ENCODE data around the gene BRD3.
A peak's percentile ranks its signal among the peaks of the same experiment; 100 is the strongest.

BRD3 gene

DNA sequence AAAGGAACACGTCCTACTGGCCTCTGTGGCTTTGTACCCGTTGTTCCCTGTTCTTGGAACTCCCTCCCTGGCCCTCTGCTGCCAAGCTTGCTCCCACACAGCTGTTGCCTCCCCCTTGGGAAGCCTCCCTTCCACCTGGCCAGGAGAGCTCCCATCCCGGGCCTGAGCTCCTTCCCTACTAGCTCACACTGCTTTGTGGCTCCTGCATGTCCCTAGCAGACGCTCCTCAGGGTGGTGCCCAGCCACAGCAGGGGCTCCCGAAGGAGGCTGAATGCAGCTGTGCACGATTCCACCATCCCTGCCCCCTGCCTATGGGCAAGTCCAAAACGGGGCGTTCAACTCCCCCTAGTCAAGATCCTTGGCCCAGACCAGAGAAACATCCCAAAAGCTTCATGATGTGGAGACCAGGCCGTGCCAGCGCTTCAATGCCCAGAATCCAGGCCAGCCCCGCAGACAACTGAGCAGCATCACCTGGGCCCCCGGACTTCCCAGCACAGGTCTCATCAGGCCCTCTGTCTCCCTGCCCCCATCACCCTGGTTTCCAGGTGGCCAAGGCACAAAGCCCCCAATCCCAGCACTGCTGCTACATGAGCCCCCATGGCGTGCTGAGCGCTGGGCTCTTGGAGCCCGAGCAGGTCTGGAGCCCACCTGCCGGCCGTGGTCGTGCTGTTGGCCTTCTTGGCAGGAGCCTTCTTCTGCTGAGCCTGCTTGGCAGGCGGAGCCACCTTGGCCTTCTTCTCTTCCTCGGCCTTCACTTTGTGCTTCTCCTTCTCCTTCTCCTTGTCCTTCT, 28.2 kb downstream of the BRD3 start:
- no peak for DNase-seq (ENCODE audit: low read depth)

DNA sequence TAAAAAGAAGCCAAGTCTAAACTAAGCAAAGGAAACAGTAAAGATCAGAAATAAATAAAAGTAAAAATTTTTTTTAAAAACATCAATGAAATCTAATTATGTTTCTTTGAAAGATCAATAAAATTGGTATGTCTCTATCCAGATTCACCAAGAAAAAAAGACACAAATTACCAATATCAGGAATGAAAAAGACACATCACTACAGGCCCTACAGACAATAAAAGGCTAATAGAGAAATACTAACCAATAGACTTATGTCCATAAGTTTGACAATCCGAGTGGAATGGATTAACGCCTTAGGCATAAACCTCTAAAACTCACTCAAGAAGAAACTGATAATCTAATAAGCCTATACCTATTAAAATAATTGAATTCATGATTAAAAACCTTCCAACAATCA, 30.2 kb downstream of the BRD3 start:
- DNase-seq (ENCODE audit: low read depth), result no peak

DNA sequence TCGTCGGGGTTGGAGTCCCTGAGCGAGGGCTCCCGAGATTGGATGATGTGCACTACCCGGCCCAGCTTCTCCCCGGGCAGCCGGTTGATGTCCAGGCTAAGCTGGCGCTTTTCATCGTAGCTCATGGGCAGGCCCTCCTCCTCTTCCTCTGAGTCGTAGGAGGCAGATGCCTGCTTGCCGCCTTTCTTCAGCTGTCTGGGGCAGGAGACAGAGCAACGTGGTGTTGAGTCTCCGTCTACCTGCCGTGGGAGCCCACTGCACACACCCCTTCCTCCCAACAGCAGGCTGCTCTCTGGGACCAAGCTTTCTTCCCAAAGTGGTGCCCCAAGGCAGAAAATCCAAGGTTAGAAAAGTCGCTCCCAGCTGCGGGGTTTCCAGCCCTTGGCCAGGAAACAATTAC, 31.7 kb downstream of the BRD3 start:
- DNase-seq (ENCODE audit: low read depth), result no peak

DNA sequence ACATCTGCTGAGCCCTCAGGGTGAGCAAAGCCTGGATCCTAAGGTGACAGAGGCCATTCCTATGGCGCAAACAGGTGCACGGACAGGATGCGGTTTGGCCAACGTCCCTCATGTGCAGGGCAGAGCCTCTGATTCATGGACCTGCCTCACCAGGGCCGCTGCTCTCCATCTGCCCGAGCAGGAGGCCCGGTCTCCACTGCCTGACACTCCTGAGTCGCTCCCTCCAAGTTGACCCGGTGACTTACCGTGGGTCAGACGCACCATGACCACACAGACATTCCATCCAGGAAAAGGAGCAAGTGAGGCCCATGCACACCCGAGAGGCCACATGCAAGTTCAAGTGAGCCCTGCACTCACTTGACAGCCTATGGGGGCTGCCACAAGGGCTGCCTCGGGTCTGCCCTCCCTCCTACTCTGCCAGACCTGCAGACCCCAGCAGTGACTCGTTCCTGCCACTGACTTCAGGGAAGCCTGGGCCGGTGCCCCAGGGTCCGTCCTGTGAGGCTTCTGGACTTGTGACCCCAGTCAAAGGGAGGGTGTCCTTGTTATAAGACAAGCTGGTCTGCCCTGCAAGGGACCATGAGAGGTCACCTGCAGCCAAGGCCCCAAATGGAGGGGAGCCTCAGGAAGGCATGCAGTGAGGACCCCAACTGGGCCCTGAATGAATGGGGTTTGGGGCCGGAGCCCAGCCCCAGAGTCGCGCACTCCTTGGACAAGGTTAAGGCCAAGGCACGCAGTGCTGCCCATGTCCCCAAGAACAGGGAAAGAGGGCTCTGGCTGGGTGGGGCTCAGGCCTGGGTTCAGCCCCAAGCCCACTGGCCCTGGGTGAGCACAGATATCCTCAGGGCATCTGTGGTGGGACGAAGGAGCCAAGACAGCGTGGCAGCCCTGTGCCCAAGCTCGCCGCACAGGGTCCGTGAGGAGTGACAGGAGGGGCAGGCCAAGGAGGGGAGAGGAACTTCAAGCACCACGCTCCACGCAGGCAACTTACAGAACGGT, 32.5 kb downstream of the BRD3 start:
- DNase-seq (ENCODE audit: low read depth), result no peak

DNA sequence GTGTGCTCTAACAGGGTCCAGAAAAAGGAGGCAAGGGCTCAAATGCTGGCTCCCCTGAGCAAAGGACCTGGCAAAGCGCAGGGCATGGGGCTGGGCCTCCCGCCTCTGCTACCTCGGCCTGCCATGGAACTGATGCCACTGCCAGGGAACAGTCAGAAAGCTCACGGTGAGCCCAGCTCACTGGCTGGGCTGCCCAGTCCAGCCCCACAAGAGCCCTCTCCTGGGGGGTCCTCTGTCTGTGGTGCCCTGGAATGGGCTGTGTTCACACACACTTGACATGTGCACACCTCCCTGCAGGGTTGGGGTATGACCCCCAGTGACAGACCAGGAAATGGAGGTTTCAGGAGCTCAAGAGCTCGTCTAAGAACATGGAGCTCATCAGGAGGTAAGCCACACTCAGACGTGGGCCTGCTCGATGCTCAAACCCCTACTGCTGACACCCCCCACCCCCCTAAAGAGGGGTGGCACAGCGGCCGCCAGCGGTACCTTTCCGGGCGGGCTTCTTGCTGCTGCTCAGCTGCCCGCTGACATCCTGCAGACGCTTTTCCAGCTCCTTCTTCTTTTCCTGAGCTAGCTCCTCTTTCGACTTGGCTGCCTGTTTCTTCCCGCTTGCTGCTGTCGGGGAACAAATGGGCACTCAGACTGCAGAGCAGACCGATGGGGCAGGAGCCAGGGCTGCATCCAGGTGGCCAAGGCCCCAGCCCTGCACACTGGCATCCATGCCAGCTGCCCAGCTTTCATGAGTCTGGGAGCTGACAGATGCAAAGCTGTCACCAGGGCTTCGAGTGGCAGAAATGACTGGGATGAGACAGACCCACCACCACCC, 33.4 kb downstream of the BRD3 start:
- DNase-seq (ENCODE audit: low read depth), result no peak

DNA sequence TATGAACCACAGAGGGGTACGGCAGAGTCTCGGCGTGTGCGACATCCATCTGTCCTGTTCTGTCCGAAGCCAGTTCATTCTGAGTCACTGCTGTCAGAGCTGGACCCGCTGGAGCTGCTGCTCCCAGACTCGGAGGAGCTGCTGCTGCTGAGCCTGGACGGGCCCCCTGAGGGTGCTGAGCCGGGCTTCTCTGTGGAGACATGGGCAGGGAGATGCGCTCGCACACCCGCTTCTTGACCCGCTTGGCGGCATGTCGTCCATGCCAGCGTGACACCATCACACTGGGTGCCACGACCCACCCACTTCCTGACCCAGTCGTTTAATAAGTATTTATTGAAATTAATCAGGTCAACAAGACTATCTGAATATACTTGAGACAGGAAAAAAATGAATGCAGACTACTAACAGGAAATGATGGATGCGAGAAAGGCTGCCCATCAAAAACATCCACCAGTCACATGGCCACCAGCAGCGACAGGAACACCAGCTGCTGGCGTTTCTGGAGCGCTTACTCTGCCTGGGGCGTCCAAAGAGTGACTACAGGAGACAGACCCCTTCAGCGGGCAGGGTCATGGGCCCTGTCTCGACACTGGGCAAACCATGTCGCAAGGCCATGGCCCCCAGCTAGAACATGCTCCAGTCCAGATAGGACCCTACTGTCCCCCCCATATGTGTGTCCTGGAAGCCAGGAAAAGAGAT, 34.2 kb downstream of the BRD3 start:
- no peak for DNase-seq (ENCODE audit: low read depth)

DNA sequence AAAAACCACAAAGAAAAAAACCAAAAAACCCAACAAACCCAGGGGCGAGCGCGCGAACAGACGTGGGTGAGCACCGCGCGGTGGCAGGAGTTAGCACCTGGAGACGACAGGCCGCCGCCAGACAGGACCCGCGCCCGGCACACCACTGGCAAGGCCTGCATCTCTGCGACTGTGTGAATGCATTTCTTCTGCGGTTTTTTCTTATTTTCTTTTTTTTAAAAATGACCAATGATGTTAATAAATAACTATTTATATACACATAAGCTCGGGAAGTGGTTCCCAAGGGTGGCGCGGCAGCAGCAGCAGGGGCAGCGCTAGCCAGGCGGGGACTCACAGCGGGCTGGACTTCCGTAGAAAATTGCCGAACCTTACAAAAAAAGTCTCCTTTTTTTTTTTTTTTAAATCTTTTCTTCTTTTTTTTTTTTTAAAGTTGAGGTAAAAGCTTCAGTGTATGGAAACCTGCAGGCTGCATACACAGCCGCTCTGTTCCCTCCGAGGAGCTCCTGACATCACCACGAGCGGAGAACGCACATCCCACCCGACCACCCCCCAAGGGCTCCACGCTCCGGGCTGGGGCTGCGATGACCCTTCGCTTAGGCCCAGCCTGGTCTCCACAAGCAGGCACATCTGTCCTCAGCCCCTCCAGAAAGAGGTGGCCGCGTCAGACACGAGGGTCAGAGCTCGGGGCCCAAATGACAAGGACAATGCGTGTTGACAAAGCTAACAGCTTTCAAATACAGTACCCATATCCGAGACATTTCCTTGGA, 35.2 kb downstream of the BRD3 start:
- DNase-seq (ENCODE audit: low read depth), result no peak

DNA sequence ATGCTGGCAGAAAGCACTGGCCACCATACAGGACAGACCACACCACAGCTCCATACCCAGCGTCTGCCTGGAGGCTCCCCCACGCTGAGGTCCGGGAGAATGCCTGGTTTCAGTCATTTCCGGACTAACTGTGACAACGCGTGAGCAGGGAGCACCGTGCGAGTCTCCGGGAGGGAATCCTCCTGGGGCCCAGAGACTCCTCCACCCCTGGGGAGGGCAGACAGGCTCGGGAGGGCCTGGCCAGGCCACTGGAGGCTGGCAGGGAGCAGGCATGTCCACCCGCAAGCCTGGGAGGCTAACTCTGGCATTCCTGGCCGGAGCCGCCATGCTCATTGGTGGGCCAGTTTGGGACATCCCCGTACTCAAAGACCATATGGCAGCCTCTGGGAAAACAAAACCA, 36.0 kb downstream of the BRD3 start:
- DNase-seq (ENCODE audit: low read depth), result no peak

DNA sequence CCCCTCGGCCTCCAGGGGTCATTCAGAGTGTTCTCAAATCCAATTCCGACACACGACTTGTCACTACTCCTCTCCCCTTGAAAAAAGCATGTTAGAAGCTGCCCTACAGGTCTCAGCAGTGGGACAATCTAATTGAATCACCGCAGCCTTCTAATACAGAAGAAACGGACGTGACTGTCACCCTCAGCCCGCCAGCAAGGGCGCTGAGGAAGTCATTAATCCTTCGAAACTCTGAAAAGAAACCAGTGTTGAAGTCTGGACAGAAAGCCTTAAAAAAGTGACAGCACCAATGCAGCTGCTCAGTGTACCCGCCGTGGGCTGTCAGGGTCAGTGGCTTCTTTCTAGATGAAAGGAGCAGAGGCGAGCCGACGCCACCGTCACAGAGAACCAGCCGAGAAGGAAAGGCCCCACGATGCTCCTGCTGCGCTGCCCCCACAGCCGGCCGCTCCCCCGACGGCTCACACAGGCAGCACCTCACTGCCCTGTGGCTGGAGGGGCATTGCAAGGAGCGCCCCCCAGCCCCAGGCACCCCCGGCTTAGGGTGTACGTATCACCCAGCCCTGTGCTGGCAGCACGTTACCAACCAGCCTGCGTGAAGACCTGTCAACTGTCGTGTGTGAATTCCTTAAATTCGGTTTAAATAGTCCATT, 36.9 kb downstream of the BRD3 start:
- no peak for DNase-seq (ENCODE audit: low read depth)

DNA sequence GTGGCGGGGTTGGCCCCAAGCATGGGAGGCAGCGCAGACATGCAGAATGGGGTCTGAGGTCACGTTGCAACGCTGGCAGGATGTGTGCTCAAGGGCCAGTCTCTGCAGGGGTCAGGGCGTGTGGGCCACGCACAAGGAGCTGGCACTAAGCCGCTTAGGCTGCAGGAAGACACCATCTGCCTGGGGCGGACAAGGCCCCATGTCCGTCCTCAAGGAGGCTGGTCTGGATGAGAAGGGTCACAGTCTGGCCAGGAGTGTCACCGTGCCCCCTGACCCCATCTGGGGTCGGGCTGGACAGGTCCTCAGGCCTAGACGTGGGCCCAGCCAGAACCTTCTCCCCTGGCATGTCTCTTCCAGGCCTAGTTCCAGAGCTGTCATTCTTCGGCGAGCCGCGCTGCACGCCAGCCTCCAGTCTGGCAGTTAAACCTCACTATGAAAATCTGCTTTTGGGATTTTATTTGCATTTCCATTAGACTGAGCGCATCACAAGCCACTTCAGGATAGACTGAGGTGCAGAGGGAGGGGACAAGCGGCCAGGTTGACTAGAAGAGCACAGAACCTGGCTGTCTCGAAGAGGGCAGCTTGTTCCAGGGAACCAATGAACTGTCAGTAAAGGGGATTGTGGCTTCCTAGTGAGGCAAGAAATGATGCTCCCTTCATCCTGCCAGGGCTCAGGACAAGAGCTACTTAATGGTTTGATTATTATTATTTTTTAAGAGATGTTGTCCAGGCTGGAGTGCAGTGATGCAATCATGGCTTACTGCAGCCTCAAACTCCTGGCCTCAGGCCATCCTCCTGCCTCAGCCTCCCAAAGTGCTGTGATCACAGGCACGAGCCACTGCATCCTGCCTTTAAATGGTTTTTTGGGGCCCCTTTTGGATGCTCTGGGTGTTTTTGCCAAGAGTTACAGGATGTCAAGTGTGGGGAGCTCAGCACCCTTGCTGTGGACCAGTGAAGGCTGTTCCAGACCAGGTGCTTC, 38.3 kb downstream of the BRD3 start:
- DNase-seq (ENCODE audit: low read depth), result no peak

DNA sequence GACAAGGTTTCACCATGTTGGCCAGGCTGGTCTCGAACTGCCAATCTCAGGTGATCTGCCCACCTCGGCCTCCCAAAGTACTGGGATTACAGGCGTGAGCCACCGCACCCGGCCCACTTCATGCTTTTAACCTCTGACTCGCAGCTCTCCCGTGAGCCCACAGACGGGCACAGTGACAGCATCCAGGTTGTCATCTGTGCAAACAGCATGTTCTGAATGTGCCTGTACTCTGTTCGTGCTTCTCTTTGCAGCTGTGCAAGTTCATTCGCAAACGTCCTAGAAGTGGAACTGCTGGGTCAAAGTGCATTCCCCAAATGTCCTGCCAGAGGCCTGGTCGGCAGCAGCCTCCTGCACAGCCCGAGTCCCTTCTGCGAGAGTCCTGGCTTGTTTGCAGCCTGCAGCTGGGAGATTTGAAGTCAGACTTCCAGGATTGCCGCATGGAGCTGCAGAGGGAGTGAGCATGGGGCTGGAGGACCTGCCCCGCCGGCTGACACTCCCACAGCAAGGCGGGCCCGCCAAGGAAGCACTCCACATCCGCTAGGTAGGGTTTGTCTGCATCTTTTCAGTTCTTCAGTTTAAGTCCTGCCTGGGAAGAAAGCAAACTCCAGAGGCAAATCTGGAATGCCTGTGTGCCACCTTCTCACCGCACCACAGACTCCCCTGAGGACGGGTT, 39.1 kb downstream of the BRD3 start:
- no peak for DNase-seq (ENCODE audit: low read depth)

DNA sequence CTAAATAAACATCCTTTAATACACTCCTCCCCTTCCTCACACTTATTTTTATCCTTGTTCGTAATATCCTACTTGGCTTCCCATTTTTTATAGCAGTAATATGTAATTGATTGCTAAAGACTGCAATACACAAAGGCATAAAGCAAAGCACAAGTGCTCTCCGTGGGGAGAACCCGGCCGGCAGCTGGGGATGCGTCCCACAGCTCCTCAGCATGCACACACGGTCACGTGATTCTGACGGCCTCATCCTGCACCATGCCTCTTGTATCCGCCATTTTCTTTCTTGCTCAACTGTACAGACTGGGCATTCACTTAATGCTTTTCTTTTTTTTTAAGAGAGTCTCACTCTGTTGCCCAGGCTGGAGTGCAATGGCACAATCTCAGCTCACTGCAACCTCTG, 39.8 kb downstream of the BRD3 start:
- no peak for DNase-seq (ENCODE audit: low read depth)

DNA sequence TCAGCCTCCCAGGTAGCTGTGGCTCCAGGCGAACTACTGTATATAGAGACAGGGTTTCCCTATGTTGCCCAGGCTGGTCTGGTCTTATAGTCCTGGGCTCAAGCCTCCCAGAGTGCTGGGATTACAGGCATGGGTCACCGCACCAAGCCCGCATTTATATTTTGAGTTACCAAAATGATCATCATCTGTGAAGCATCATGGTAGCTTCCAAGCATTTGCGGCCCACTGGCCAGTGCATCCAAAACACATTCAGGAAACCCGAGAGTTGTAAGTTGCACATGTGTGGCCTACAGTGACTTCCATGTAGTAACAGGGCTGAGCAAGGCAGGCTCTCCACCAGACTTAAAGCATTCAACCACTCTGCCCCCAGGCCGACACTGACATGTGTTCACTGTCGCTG, 40.3 kb downstream of the BRD3 start:
- no peak for DNase-seq (ENCODE audit: low read depth)

DNA sequence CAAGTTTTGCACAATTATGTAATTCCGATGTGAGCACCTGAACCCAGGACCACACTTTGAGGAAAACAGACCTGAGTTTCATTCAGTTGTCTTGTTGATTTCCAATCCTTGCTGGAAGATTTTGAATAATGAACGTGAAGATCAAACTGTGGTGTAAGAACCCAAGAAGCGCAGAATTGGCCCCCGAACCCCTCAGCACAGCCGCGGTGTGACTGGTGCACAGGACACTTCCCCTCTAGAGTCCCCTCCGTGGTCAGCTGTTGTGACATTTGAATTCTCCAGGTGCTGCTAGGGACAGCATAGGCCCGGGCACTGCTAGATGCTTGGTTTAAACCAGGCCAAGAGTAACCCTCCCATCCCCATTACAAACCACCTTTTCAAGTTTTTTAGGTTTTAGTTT, 40.8 kb downstream of the BRD3 start:
- DNase-seq (ENCODE audit: low read depth), result no peak

DNA sequence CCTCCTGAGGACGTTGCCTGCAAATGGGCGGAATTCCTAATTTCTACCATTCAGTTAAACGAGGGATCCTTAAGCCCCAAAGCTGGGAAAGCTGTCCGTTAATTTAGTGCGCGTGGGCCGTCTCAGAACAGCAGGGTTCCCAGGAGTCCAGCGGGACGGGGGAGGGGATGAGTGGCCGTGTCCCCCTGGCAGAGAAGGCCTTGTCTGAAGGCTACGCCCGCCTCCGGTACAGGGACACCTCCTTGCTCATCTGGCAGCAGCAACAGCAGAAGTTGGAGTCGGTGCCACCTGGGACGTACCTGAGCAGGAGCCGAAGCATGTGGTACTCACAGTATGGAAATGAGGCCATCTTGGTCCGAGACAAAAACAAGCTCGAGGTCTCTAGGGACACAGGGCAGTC, 41.2 kb downstream of the BRD3 start:
- DNase-seq (ENCODE audit: low read depth), result no peak

DNA sequence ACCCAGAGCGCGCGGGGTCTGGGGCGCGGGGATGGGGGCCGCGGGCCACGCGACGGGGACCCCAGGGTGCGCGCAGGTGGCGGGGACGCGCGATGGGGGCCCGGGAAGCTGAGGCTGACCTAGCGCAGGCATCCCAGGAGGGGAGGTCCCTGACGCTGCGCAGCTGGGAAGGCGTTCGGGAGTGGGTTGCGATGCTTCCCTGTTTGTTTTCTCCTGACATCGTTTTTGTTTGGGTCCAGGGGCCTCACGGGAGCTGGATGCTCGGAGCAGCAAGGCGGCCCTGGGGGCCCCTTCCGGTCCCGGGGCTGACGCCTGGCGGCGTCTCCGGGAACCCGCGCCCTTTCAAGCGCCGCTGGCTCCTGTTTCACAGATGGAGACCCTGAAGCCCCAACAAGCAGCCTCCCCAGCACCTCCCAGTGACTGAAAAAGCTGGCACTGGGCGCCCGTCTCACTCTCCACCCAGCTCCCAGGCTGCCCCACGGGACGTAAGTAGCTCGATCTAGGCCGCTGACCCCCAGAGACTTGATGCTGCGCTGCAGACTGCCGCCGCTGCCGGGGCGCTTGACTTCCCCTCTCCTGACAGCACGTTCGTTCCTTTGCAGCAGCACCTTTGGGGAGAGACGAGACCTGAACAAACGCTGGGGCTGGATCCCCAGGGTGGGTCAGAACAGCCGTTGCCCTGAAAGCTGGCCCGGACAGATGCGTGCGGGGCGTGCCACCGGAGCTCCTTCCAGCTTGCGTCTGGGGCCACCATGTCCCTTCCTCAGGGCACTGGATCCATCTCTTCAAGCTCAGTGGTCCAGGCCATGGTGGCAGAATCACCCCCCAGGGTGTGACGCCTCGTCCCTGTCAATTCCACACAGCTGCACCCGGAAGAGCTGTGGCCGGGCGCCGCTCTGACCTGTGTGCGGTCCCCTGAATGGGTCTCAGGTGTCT, 42.0 kb downstream of the BRD3 start:
- DNase-seq (ENCODE audit: low read depth), result peak; percentile 14

DNA sequence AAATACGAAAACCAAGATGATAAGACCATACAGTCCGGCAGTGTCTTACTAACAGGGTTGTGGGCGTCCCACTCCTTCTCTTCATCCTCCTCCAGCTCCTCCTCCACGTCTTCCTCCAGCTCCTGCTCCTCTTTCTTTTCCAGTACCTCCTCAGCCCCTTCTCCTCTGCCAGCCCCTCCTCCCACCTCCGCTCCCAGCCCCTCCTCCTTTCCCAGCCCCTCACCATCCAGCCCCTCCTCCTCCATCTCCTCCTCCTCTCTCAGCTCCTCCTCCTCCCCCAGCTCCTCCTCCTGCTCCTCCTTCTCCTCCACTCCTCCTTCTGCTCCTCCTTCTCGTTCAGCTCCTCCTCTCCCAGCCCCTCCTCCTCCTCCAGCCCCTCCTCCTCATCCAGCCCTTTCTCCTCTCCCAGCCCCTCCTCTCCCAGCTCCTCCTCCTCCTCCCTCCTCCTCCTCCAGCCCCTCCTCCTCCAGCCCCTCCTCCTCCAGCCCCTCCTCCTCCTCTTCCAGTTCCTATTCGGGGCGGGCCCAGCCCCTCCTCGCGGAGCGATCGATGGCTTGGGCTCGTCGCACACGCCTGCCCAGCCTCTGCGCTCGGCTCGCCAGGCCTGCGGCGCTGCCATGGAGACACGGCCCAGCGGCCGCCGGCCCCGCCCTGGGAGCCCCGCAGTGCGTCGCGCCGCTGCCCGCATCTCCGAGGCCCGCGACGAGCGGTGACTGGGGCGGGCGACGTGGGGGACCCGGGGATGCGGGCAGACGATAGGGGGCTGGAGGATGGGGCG, 42.8 kb downstream of the BRD3 start, which contains the start of gene BRD3OS:
Gene BRD3OS, plus strand, starts transcription at position 654 of the 778 bp plus-strand sequence. CDS start 1,267 bp downstream, outside the sequence.
- DNase-seq (ENCODE audit: low read depth), result peak; percentile 89

All from T-helper 22 cell (primary cell).